Thyroid gland (tissue), 4 donors: ENCODE measurements around the gene PARD3.

Experiments used
- CTCF ChIP-seq, 6 experiments: fragments of 200-600 bp in 3 of 6; fragments of 450-650 bp in 3 of 6; sonication (generic) in 3 of 6; IDR thresholded peaks; one replicate each; pipeline ENCODE4 v1.5.1; 2016 to 2019; ENCODE audit warnings: antibody characterized with exemption in 6 of 6, mild to moderate bottlenecking in 2 of 6, inconsistent platforms in 1 of 6, moderate library complexity in 1 of 6
- POLR2A ChIP-seq, 2 donors: fragments of 450-650 bp; IDR thresholded peaks; one replicate each; pipeline ENCODE4 v1.6.1; 2017; ENCODE audit warnings: antibody characterized with exemption in 2 of 2, mild to moderate bottlenecking in 2 of 2, moderate library complexity in 1 of 2

DNA sequence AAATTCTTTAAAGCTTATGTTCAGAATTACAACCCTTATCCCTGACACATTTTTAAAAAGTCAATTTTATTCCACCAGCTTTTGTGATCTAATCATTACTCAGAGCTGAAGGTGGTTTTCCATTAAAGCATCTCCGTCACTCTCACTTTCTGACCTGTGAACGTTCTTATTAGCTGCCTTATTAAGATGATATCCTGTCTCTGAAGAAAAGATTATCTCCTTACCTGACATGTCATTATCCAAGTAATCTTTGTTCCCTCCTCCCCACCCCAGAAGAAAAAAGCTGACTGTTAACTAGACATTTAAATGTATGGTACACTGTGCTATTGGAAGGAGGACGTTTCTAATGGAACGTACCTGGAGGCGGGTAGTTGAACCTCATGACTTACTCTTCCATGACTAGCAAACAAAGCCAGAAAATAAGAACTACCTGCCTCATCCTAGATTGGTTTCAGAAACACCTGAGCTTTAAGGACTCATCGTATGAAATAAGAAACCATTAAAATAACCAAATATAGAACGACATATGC, 708.7 kb downstream of the PARD3 start:
- no peak for TF ChIP-seq CTCF (IDR thresholded peaks at IDR 0.05)
- no peak for TF ChIP-seq POLR2A (IDR thresholded peaks at IDR 0.05)
